ENCODE data around the gene TMEM135. TPM values are rescaled to one million over a fixed set of nuclear protein-coding genes. Genes with fewer than 3 reads are reported as not detected.

TMEM135 gene
- total RNA-seq, 1 donor from 2014 or later, result 46.4 TPM

DNA sequence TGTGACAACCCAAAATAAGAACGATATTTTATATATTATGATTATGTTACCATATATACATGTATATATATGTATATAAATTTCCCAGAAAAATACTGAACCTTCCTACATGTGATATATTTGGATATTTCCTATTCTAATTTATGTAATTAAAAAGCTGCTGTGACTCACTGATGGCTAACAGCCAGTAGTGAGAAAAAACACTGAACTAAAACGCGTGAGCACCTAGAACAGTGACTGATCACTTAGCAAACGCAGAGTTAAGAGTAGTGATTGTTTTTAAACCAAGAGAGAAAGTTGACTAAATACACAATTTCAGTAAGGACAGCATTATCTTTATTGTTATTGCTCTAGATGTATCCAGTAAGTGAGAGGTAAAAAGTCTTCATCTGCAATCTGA is 213.8 kb downstream of the TMEM135 start:
- no peaks in the 10 kb centered on the region for H3K4me1 Mint-ChIP-seq
- Histone ChIP-seq H3K4me3 (no peak overlapping the region), H3F3A (ENCODE audit: low read depth) (no peaks in the 10 kb centered on the region), H3K79me2 (ENCODE audit: low read depth) (peaks cover 9% of the 10 kb centered on the region), H3K27ac (no peak overlapping the region), H3K27me3 (no peaks in the 10 kb centered on the region), H3K36me3 (no peaks in the 10 kb centered on the region), H3K4me1 (no peaks in the 10 kb centered on the region), H3K9ac (no peak overlapping the region), H3K9me3 (ENCODE audit: low read depth) (no peaks in the 10 kb centered on the region), H3K4me2 (no peak overlapping the region), H4K20me1 (ENCODE audit: low read depth) (no peaks in the 10 kb centered on the region), H2AFZ (replicated peaks) (no peak overlapping the region)
- no peaks in the 10 kb centered on the region for H3K27me3 Mint-ChIP-seq (ENCODE audit: insufficient read depth, low read depth)
- peaks cover 4% of the 10 kb centered on the region for H3K36me3 Mint-ChIP-seq
- H3K4me3 Mint-ChIP-seq, result no peak overlapping the region
- peaks cover 14% of the 10 kb centered on the region for H3K9me3 Mint-ChIP-seq
- TF ChIP-seq EZH2 (IDR thresholded peaks at IDR 0.05), result no peak
- TF ChIP-seq, protein P1, sequence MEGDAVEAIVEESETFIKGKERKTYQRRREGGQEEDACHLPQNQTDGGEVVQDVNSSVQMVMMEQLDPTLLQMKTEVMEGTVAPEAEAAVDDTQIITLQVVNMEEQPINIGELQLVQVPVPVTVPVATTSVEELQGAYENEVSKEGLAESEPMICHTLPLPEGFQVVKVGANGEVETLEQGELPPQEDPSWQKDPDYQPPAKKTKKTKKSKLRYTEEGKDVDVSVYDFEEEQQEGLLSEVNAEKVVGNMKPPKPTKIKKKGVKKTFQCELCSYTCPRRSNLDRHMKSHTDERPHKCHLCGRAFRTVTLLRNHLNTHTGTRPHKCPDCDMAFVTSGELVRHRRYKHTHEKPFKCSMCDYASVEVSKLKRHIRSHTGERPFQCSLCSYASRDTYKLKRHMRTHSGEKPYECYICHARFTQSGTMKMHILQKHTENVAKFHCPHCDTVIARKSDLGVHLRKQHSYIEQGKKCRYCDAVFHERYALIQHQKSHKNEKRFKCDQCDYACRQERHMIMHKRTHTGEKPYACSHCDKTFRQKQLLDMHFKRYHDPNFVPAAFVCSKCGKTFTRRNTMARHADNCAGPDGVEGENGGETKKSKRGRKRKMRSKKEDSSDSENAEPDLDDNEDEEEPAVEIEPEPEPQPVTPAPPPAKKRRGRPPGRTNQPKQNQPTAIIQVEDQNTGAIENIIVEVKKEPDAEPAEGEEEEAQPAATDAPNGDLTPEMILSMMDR (IDR thresholded peaks at IDR 0.05), result no peak
- DNase-seq (ENCODE audit: low spot score), result no peak
- H3K27ac Mint-ChIP-seq, result no peak overlapping the region

DNA sequence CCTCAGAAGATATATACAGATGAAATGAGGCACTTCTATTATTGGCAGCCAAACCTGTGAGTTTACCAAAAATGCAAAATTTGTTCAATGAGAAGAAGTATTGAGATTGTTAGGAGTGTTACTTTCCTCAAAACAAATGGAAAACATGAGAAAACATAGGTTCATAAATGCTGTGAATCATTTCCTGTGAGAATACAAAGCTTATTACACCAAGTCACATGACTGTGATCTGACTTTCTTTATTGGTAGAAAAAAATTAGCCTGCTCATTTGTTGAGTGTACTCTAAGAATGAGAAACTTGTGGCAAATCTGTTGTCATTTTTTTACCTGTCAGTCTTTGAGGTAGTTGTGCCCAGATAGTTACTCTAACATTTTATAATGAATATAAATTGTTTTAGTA is 215.1 kb downstream of the TMEM135 start:
- Histone ChIP-seq H3K79me2 (ENCODE audit: low read depth) (peaks cover 9% of the 10 kb centered on the region), H3K9ac (no peak overlapping the region), H3K4me1 (peaks cover 3% of the 10 kb centered on the region), H3K4me3 (no peak overlapping the region), H3K27ac (no peak overlapping the region), H3K27me3 (no peaks in the 10 kb centered on the region), H3K36me3 (no peaks in the 10 kb centered on the region), H2AFZ (replicated peaks) (no peak overlapping the region), H3K4me2 (no peak overlapping the region), H3K9me3 (ENCODE audit: low read depth) (no peaks in the 10 kb centered on the region), H4K20me1 (ENCODE audit: low read depth) (no peaks in the 10 kb centered on the region), H3F3A (ENCODE audit: low read depth) (no peaks in the 10 kb centered on the region)
- H3K36me3 Mint-ChIP-seq, result peaks cover 4% of the 10 kb centered on the region
- peaks cover 7% of the 10 kb centered on the region for H3K9me3 Mint-ChIP-seq
- DNase-seq (ENCODE audit: low spot score), result no peak
- H3K27ac Mint-ChIP-seq, result no peak overlapping the region
- H3K4me1 Mint-ChIP-seq, result no peaks in the 10 kb centered on the region
- no peak for TF ChIP-seq EZH2phosphoT487 (IDR thresholded peaks at IDR 0.05)
- TF ChIP-seq, protein P1 (IDR thresholded peaks at IDR 0.05), result no peak
- no peak for TF ChIP-seq EZH2 (IDR thresholded peaks at IDR 0.05)
- no peaks in the 10 kb centered on the region for H3K27me3 Mint-ChIP-seq (ENCODE audit: insufficient read depth, low read depth)
- no peak overlapping the region for H3K4me3 Mint-ChIP-seq

DNA sequence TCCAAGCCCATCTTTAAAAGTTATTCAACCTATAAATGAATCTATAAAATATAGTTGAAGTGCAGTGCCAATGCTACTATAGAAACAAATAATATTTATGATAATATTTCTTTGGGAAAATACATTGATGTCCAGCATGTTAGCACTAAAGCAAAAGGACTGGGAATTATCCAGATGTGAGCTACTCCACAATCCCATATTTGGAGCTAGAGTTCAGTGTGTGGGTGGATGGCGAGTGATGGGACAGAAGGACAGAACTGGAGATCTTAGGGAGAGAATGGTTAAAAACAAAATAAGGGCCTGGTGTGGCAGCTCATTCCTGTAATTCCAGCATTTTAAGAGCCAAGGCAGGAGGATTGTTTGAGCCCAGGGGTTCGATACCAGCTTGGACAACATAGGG is 216.8 kb downstream of the TMEM135 start:
- Histone ChIP-seq H3K36me3 (no peaks in the 10 kb centered on the region), H4K20me1 (ENCODE audit: low read depth) (no peaks in the 10 kb centered on the region), H3K9ac (no peak overlapping the region), H3K27ac (no peak overlapping the region), H2AFZ (replicated peaks) (no peak overlapping the region), H3K4me1 (peaks cover 3% of the 10 kb centered on the region), H3K79me2 (ENCODE audit: low read depth) (no peaks in the 10 kb centered on the region), H3K9me3 (ENCODE audit: low read depth) (no peaks in the 10 kb centered on the region), H3K4me3 (no peak overlapping the region), H3F3A (ENCODE audit: low read depth) (no peaks in the 10 kb centered on the region), H3K4me2 (no peak overlapping the region), H3K27me3 (no peaks in the 10 kb centered on the region)
- Mint-ChIP-seq H3K27ac (no peak overlapping the region), H3K4me3 (no peak overlapping the region), H3K9me3 (no peaks in the 10 kb centered on the region), H3K36me3 (peaks cover 3% of the 10 kb centered on the region), H3K4me1 (peaks cover 9% of the 10 kb centered on the region), H3K27me3 (ENCODE audit: insufficient read depth, low read depth) (no peaks in the 10 kb centered on the region)
- TF ChIP-seq EZH2 (IDR thresholded peaks at IDR 0.05), result no peak
- TF ChIP-seq, protein P1 (IDR thresholded peaks at IDR 0.05), result no peak
- TF ChIP-seq EZH2phosphoT487 (IDR thresholded peaks at IDR 0.05), result no peak
- DNase-seq (ENCODE audit: low spot score), result no peak

Data from neural progenitor cell (in vitro differentiated cells).